Measurements from ENCODE around the gene MRPL40. TPM values are rescaled to one million over a fixed set of nuclear protein-coding genes. Genes with fewer than 3 reads are reported as not detected.

Gene MRPL40
- total RNA-seq, 1 donor, result 34.4 TPM

DNA sequence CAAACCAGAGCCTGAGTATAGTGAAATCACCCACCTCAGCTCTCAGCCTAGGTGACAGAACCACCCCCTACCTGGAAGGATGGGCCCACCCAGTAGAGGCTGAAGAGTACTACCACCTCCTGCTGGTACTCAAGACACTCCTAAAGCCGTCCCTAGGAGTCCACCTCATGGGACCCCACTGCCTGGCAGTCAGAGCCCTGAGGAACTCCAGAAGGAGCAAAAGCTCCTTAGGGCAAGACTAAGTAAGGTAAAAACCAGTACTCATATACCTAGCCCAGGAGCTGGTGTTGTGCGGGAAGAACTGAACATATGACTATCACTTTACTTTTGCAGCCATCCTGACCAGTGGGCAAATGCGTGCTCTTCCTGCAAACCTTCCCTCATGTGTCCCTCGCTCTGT is 37.1 kb upstream of the MRPL40 start:
- Histone ChIP-seq H3K27ac (ENCODE audit: low read depth, low read length) (no peak overlapping the region), H3K79me2 (ENCODE audit: insufficient read depth, low read length) (no peaks in the 10 kb centered on the region), H3K4me1 (ENCODE audit: insufficient read depth, low read length) (no peaks in the 10 kb centered on the region), H3K4me3 (ENCODE audit: insufficient read depth, low read length) (no peak overlapping the region), H4K20me1 (ENCODE audit: insufficient read depth, low read length) (no peaks in the 10 kb centered on the region), H3K9me3 (ENCODE audit: low read depth, low read length) (no peaks in the 10 kb centered on the region), H3K27me3 (ENCODE audit: insufficient read depth, low read length) (no peaks in the 10 kb centered on the region), H3K4me2 (ENCODE audit: insufficient read depth, low read length) (no peak overlapping the region), H3K36me3 (ENCODE audit: insufficient read depth, low read length) (peaks cover 73% of the 10 kb centered on the region), H2AFZ (ENCODE audit: low read length) (no peak overlapping the region)
- no peak for DNase-seq (ENCODE audit: insufficient read length, low spot score, missing footprints)
- TF ChIP-seq, protein P1, sequence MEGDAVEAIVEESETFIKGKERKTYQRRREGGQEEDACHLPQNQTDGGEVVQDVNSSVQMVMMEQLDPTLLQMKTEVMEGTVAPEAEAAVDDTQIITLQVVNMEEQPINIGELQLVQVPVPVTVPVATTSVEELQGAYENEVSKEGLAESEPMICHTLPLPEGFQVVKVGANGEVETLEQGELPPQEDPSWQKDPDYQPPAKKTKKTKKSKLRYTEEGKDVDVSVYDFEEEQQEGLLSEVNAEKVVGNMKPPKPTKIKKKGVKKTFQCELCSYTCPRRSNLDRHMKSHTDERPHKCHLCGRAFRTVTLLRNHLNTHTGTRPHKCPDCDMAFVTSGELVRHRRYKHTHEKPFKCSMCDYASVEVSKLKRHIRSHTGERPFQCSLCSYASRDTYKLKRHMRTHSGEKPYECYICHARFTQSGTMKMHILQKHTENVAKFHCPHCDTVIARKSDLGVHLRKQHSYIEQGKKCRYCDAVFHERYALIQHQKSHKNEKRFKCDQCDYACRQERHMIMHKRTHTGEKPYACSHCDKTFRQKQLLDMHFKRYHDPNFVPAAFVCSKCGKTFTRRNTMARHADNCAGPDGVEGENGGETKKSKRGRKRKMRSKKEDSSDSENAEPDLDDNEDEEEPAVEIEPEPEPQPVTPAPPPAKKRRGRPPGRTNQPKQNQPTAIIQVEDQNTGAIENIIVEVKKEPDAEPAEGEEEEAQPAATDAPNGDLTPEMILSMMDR (IDR thresholded peaks at IDR 0.05; ENCODE audit: extremely low read depth, low read depth, low read length), result no peak

DNA sequence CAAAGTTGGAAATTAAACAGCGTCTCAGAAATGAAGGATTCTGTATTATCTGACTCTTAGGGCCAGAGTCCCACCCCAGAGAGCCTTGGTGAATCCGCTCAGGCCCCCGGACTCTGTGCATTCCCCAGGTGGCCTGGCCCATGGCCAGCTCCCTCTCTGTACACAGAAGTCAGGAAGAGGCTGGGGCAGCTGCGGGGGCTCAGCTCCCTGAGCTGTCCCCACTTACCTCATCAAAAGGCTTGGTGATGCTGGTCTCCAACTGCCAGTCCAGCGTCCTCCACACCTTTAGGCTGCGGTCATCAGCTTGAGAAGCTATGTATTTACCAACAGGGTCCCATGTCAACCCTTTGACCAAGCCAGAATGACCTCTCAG is 35.8 kb upstream of the MRPL40 start:
- Histone ChIP-seq H2AFZ (ENCODE audit: low read length) (no peak overlapping the region), H3K4me2 (ENCODE audit: insufficient read depth, low read length) (no peak overlapping the region), H3K27ac (ENCODE audit: low read depth, low read length) (no peak overlapping the region), H3K4me3 (ENCODE audit: insufficient read depth, low read length) (no peak overlapping the region), H3K9me3 (ENCODE audit: low read depth, low read length) (no peaks in the 10 kb centered on the region), H3K27me3 (ENCODE audit: insufficient read depth, low read length) (no peaks in the 10 kb centered on the region), H4K20me1 (ENCODE audit: insufficient read depth, low read length) (peaks cover 2% of the 10 kb centered on the region), H3K36me3 (ENCODE audit: insufficient read depth, low read length) (peaks cover 72% of the 10 kb centered on the region), H3K4me1 (ENCODE audit: insufficient read depth, low read length) (no peaks in the 10 kb centered on the region), H3K79me2 (ENCODE audit: insufficient read depth, low read length) (no peaks in the 10 kb centered on the region)
- DNase-seq (ENCODE audit: insufficient read length, low spot score, missing footprints), result no peak
- TF ChIP-seq, protein P1 (IDR thresholded peaks at IDR 0.05; ENCODE audit: extremely low read depth, low read depth, low read length), result no peak

DNA sequence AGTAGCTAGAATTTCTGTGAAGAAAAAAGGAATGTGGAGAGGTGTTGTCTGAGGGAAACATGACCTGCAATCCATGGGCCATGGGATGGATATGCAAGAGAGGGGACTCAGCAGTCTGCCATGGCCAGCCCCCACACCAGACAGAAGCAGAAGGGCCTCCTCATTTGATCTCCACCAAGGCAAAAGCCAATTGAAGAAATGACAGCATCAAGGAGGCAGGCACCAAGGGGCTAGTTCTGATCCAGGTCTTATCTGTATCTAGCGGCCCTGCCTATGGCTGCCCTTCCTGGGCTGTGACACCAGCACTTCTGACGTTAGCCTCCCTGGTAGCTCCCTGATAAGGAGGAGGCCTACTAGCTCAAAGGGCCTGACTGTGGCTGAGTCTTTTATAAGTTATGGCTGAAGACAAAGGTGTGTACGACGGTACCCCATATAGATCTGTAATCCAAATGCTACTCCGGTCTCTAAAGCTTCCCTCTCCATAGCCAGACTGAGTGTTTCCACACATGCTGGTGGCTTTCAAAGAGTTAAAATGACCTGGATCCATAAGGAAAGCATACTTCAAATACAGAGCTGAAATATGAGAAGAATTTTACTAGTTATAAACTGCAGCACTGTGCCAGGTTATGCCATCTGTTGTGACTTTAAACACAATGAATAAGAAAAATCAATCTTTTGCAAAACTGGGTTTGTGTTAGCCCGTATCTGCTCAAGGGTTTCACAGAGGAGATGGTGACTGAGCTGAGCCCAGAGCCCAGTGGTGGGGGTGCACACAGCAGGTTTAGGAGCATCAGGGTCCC is 35.2 kb upstream of the MRPL40 start:
- Histone ChIP-seq H3K4me2 (ENCODE audit: insufficient read depth, low read length) (no peak overlapping the region), H3K4me3 (ENCODE audit: insufficient read depth, low read length) (no peak overlapping the region), H3K27ac (ENCODE audit: low read depth, low read length) (no peak overlapping the region), H3K4me1 (ENCODE audit: insufficient read depth, low read length) (no peaks in the 10 kb centered on the region), H3K27me3 (ENCODE audit: insufficient read depth, low read length) (no peaks in the 10 kb centered on the region), H3K36me3 (ENCODE audit: insufficient read depth, low read length) (peaks cover 68% of the 10 kb centered on the region), H2AFZ (ENCODE audit: low read length) (no peak overlapping the region), H3K9me3 (ENCODE audit: low read depth, low read length) (no peaks in the 10 kb centered on the region), H4K20me1 (ENCODE audit: insufficient read depth, low read length) (peaks cover 2% of the 10 kb centered on the region), H3K79me2 (ENCODE audit: insufficient read depth, low read length) (no peaks in the 10 kb centered on the region)
- TF ChIP-seq, protein P1 (IDR thresholded peaks at IDR 0.05; ENCODE audit: extremely low read depth, low read depth, low read length), result no peak
- no peak for DNase-seq (ENCODE audit: insufficient read length, low spot score, missing footprints)

DNA sequence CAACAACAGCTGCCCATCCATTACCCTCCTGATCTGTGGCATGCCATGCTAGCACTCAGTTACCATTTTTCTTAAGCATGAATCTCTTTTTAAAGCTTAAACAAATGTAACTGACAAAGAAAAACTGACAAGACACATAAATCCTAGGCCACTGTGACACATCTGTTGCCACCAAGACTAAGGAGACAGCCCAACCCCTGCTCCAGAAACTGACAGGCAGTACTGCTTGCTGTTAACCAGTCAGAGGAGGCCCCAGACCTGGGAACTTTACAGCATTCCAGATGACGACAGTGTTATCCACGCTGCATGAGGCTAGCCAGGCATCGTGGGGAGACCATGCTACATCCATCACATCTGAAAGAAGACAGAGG is 34.6 kb upstream of the MRPL40 start:
- H3K79me2 ChIP-seq (ENCODE audit: insufficient read depth, low read length), result no peaks in the 10 kb centered on the region
- TF ChIP-seq, protein P1 (IDR thresholded peaks at IDR 0.05; ENCODE audit: extremely low read depth, low read depth, low read length), result no peak
- no peak overlapping the region for H3K4me2 ChIP-seq (ENCODE audit: insufficient read depth, low read length)
- H2AFZ ChIP-seq (ENCODE audit: low read length), result no peak overlapping the region
- DNase-seq (ENCODE audit: insufficient read length, low spot score, missing footprints), result no peak
- H3K36me3 ChIP-seq (ENCODE audit: insufficient read depth, low read length), result peaks cover 64% of the 10 kb centered on the region
- H3K4me3 ChIP-seq (ENCODE audit: insufficient read depth, low read length), result no peak overlapping the region
- H3K27ac ChIP-seq (ENCODE audit: low read depth, low read length), result no peak overlapping the region
- H3K9me3 ChIP-seq (ENCODE audit: low read depth, low read length), result no peaks in the 10 kb centered on the region
- H3K27me3 ChIP-seq (ENCODE audit: insufficient read depth, low read length), result no peaks in the 10 kb centered on the region
- H3K4me1 ChIP-seq (ENCODE audit: insufficient read depth, low read length), result no peaks in the 10 kb centered on the region
- H4K20me1 ChIP-seq (ENCODE audit: insufficient read depth, low read length), result peaks cover 2% of the 10 kb centered on the region
